Activated CD8-positive, alpha-beta memory T cell treated with anti-CD3 and anti-CD28 coated beads, Interleukin-2, amount 10 ng/mL, durations not matched to agents 7 days and 5 days (primary cell): Measurements from ENCODE around the gene KRTAP4-5. TPM values are rescaled to one million over a fixed set of nuclear protein-coding genes. Genes with fewer than 3 reads are reported as not detected.
"Not testable (repeated sequence)": the region's sequence is repeated elsewhere in the genome, so short reads cannot be mapped to it uniquely, and the experiment has no call there.

Experiments
- ATAC-seq: fragments of 150-1000 bp; cut with Tn5 transposase; one replicate; pipeline ENCODE4 v1.10.0; 2021; ENCODE audit warnings: moderate library complexity
- CTCF ChIA-PET: fragments of 350-600 bp; sonication (Branson Sonifier 250); formaldehyde crosslinking; loops from one replicate; lab custom pipeline; 2021; ENCODE audit warnings: antibody characterized with exemption; lab: Charles Lee
- DNase-seq: peaks from one replicate; pipeline ENCODE4 v3.0.0-alpha.2; 2020
- H3K27ac Mint-ChIP-seq: one replicate; pipeline ENCODE4 v1.8.0; 2021; ENCODE audit warnings: mild to moderate bottlenecking, mixed read lengths
- H3K27me3 Mint-ChIP-seq: one replicate; pipeline ENCODE4 v1.8.0; 2021; ENCODE audit warnings: mixed read lengths
- H3K36me3 Mint-ChIP-seq: one replicate; pipeline ENCODE4 v1.8.0; 2021; ENCODE audit warnings: mild to moderate bottlenecking, mixed read lengths
- H3K4me1 Mint-ChIP-seq: one replicate; pipeline ENCODE4 v1.8.0; 2021; ENCODE audit warnings: mixed read lengths
- H3K4me3 Mint-ChIP-seq: one replicate; pipeline ENCODE4 v1.8.0; 2021; ENCODE audit warnings: mild to moderate bottlenecking, moderate library complexity, mixed read lengths
- H3K9me3 Mint-ChIP-seq: one replicate; pipeline ENCODE4 v1.8.0; 2022; ENCODE audit warnings: low read depth, mixed read lengths
- total RNA-seq, 2 experiments: library from RNA; stranded (reverse); gene quantifications; one replicate each; pipeline ENCODE4 v1.2.3, GENCODE V29; 2021

Gene KRTAP4-5
- total RNA-seq, result not detected

GRCh38 chr17:41149652-41149985 is at the start of gene KRTAP4-5:
KRTAP4-5 (minus strand) TSS chr17:41149825; CDS start chr17:41149767, 58 bp downstream.
- ATAC-seq (no peak), DNase-seq (no peak)
- no peak within 1 kb of the TSS for H3K4me3 Mint-ChIP-seq
- H3K27ac Mint-ChIP-seq, result no peak within 1 kb of the TSS
- CTCF ChIA-PET, result no interaction called here
- no peaks in the 10 kb centered on the region for H3K9me3 Mint-ChIP-seq
- H3K27me3 Mint-ChIP-seq, result peaks cover 12% of the 10 kb centered on the region
- no peaks in the 10 kb centered on the region for H3K36me3 Mint-ChIP-seq
- H3K4me1 Mint-ChIP-seq, result no peaks in the 10 kb centered on the region

GRCh38 chr17:41196068-41196467 is 46.4 kb upstream of the KRTAP4-5 start:
- H3K36me3 Mint-ChIP-seq, result no peaks in the 10 kb centered on the region
- no peaks in the 10 kb centered on the region for H3K9me3 Mint-ChIP-seq
- DNase-seq, result no peak
- H3K4me1 Mint-ChIP-seq, result no peaks in the 10 kb centered on the region
- no peak overlapping the region for H3K27ac Mint-ChIP-seq
- CTCF ChIA-PET, result no interaction called here
- ATAC-seq, result no peak
- no peak overlapping the region for H3K4me3 Mint-ChIP-seq
- H3K27me3 Mint-ChIP-seq, result peaks cover 13% of the 10 kb centered on the region

GRCh38 chr17:41190328-41190727 is 40.7 kb upstream of the KRTAP4-5 start:
- CTCF ChIA-PET, result no interaction called here

GRCh38 chr17:41189837-41190318 is 40.3 kb upstream of the KRTAP4-5 start, which contains the start of gene KRTAP9-1:
KRTAP9-1 (plus strand) TSS chr17:41189887; CDS start chr17:41189887, 0 bp downstream.
- CTCF ChIA-PET, ATAC-seq: not testable (repeated sequence)
- H3K27me3 Mint-ChIP-seq, result peaks cover 20% of the 10 kb centered on the region

More at GRCh38 chr17:41190328-41190727, 40.7 kb upstream of the KRTAP4-5 start:
- no peaks in the 10 kb centered on the region for H3K4me1 Mint-ChIP-seq
- H3K27ac Mint-ChIP-seq, result no peak overlapping the region
- no peak for ATAC-seq
- no peaks in the 10 kb centered on the region for H3K9me3 Mint-ChIP-seq
- H3K27me3 Mint-ChIP-seq, result peaks cover 20% of the 10 kb centered on the region
- DNase-seq, result no peak
- no peak overlapping the region for H3K4me3 Mint-ChIP-seq
- no peaks in the 10 kb centered on the region for H3K36me3 Mint-ChIP-seq

GRCh38 chr17:41186872-41187271 is 37.2 kb upstream of the KRTAP4-5 start:
- Mint-ChIP-seq H3K27me3 (peaks cover 15% of the 10 kb centered on the region), H3K9me3 (no peaks in the 10 kb centered on the region), H3K4me1 (no peaks in the 10 kb centered on the region), H3K36me3 (no peaks in the 10 kb centered on the region), H3K27ac (no peak overlapping the region), H3K4me3 (no peak overlapping the region)
- CTCF ChIA-PET, result no interaction called here
- ATAC-seq (no peak), DNase-seq (no peak)

More at GRCh38 chr17:41189837-41190318, 40.3 kb upstream of the KRTAP4-5 start, which contains the start of gene KRTAP9-1:
- not testable (repeated sequence) for H3K4me1 Mint-ChIP-seq, DNase-seq, H3K4me3 Mint-ChIP-seq, H3K27ac Mint-ChIP-seq, H3K9me3 Mint-ChIP-seq, H3K36me3 Mint-ChIP-seq

GRCh38 chr17:41185001-41185400 is 35.4 kb upstream of the KRTAP4-5 start:
- no peak overlapping the region for H3K27ac Mint-ChIP-seq
- DNase-seq (no peak), ATAC-seq (no peak)
- no peak overlapping the region for H3K4me3 Mint-ChIP-seq
- CTCF ChIA-PET, result no interaction called here
- H3K27me3 Mint-ChIP-seq, result peaks cover 8% of the 10 kb centered on the region
- no peaks in the 10 kb centered on the region for H3K36me3 Mint-ChIP-seq
- H3K9me3 Mint-ChIP-seq, result no peaks in the 10 kb centered on the region
- no peaks in the 10 kb centered on the region for H3K4me1 Mint-ChIP-seq

- Mint-ChIP-seq H3K27ac (no peak within 1 kb of the TSS), H3K27me3 (peaks cover 7% of the 10 kb centered on the region), H3K4me3 (no peak within 1 kb of the TSS), H3K9me3 (no peaks in the 10 kb centered on the region), H3K4me1 (no peaks in the 10 kb centered on the region), H3K36me3 (no peaks in the 10 kb centered on the region)
- ATAC-seq, result no peak
- no peak for DNase-seq
- CTCF ChIA-PET, result no interaction called here
Measured at GRCh38 chr17:41184480-41184961, 34.9 kb upstream of the KRTAP4-5 start, which contains the start of gene KRTAP4-1. KRTAP4-1 (minus strand) TSS chr17:41184911; CDS start chr17:41184854, 57 bp downstream.

- CTCF ChIA-PET, result no interaction called here
Measured at GRCh38 chr17:41178843-41179616, 29.4 kb upstream of the KRTAP4-5 start.

GRCh38 chr17:41178341-41178740 is 28.7 kb upstream of the KRTAP4-5 start:
- Mint-ChIP-seq H3K27ac (no peak overlapping the region), H3K36me3 (no peaks in the 10 kb centered on the region), H3K4me3 (no peak overlapping the region), H3K9me3 (no peaks in the 10 kb centered on the region), H3K4me1 (no peaks in the 10 kb centered on the region), H3K27me3 (peaks cover 5% of the 10 kb centered on the region)
- DNase-seq, result no peak
- no peak for ATAC-seq
- CTCF ChIA-PET, result no interaction called here

More at GRCh38 chr17:41178843-41179616, 29.4 kb upstream of the KRTAP4-5 start:
- no peak for DNase-seq
- Mint-ChIP-seq H3K4me1 (no peaks in the 10 kb centered on the region), H3K36me3 (no peaks in the 10 kb centered on the region), H3K4me3 (no peak overlapping the region), H3K27me3 (peaks cover 2% of the 10 kb centered on the region), H3K27ac (no peak overlapping the region), H3K9me3 (no peaks in the 10 kb centered on the region)
- no peak for ATAC-seq

GRCh38 chr17:41177727-41178271 is 28.2 kb upstream of the KRTAP4-5 start, which contains the start of gene KRTAP4-2:
KRTAP4-2 (minus strand) TSS chr17:41178221; CDS start chr17:41178164, 57 bp downstream.
- CTCF ChIA-PET, result no interaction called here
- DNase-seq (no peak), ATAC-seq (no peak)
- Mint-ChIP-seq H3K27ac (no peak within 1 kb of the TSS), H3K4me1 (no peaks in the 10 kb centered on the region), H3K4me3 (no peak within 1 kb of the TSS), H3K9me3 (no peaks in the 10 kb centered on the region), H3K36me3 (no peaks in the 10 kb centered on the region), H3K27me3 (peaks cover 7% of the 10 kb centered on the region)

- H3K27ac Mint-ChIP-seq, result no peak overlapping the region
- CTCF ChIA-PET, result no interaction called here
- ATAC-seq (no peak), DNase-seq (no peak)
- H3K27me3 Mint-ChIP-seq, result peaks cover 10% of the 10 kb centered on the region
- H3K4me3 Mint-ChIP-seq, result no peak overlapping the region
- no peaks in the 10 kb centered on the region for H3K4me1 Mint-ChIP-seq
- no peaks in the 10 kb centered on the region for H3K36me3 Mint-ChIP-seq
- no peaks in the 10 kb centered on the region for H3K9me3 Mint-ChIP-seq
Measured at GRCh38 chr17:41176744-41177387, 27.2 kb upstream of the KRTAP4-5 start.

GRCh38 chr17:41171886-41172285 is 22.3 kb upstream of the KRTAP4-5 start:
- ATAC-seq, result no peak
- no peak for DNase-seq
- Mint-ChIP-seq H3K27me3 (peaks cover 10% of the 10 kb centered on the region), H3K9me3 (no peaks in the 10 kb centered on the region), H3K4me1 (no peaks in the 10 kb centered on the region), H3K27ac (no peak overlapping the region), H3K36me3 (no peaks in the 10 kb centered on the region), H3K4me3 (no peak overlapping the region)
- CTCF ChIA-PET, result no interaction called here

- no peaks in the 10 kb centered on the region for H3K4me1 Mint-ChIP-seq
- ATAC-seq (no peak), DNase-seq (no peak)
- H3K36me3 Mint-ChIP-seq, result no peaks in the 10 kb centered on the region
- CTCF ChIA-PET, result no interaction called here
- no peak within 1 kb of the TSS for H3K4me3 Mint-ChIP-seq
- peaks cover 7% of the 10 kb centered on the region for H3K27me3 Mint-ChIP-seq
- no peaks in the 10 kb centered on the region for H3K9me3 Mint-ChIP-seq
- H3K27ac Mint-ChIP-seq, result no peak within 1 kb of the TSS
Measured at GRCh38 chr17:41168121-41168520, 18.5 kb upstream of the KRTAP4-5 start, which contains the start of gene KRTAP4-3. KRTAP4-3 (minus strand) TSS chr17:41168221; CDS start chr17:41168172, 49 bp downstream.
